OCI-LY3 (cell line): ENCODE results near the gene HSPA8.

Source experiments
- EZH2phosphoT487 ChIP-seq: fragments of 200-600 bp; shearing (Covaris generic); IDR thresholded peaks from 2 replicates; pipeline ENCODE4 v1.6.1; 2018; ENCODE audit warnings: antibody characterized with exemption, mixed run types, low read depth
- TF ChIP-seq, protein P1 (sequence below): fragments of 200-600, 300-600 bp; sonication (generic); IDR thresholded peaks from 2 replicates; pipeline ENCODE4 v1.5.1; 2014; ENCODE audit warnings: antibody characterized with exemption, low read length, low read depth

DNA sequence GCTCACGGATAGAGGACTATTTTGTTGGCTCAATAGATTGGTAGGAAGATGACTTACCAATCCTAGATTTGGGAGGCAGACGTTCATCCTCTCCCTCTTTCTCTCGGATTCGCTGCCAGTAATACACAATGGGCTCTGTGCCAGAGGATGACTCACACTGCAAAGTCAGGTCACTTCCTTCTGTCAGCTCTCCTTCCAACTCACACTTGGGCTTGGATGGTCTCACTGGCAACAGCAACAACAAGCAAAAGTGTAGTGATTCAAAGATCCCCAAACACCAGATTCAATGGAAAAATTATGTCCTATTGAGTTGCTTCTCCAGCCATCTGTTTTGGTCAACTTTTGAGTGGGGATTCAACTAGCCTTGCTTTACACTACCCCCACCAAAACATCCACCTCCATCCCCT lies 21.7 kb upstream of the HSPA8 start:
- no peak for TF ChIP-seq EZH2phosphoT487
- TF ChIP-seq, protein P1, sequence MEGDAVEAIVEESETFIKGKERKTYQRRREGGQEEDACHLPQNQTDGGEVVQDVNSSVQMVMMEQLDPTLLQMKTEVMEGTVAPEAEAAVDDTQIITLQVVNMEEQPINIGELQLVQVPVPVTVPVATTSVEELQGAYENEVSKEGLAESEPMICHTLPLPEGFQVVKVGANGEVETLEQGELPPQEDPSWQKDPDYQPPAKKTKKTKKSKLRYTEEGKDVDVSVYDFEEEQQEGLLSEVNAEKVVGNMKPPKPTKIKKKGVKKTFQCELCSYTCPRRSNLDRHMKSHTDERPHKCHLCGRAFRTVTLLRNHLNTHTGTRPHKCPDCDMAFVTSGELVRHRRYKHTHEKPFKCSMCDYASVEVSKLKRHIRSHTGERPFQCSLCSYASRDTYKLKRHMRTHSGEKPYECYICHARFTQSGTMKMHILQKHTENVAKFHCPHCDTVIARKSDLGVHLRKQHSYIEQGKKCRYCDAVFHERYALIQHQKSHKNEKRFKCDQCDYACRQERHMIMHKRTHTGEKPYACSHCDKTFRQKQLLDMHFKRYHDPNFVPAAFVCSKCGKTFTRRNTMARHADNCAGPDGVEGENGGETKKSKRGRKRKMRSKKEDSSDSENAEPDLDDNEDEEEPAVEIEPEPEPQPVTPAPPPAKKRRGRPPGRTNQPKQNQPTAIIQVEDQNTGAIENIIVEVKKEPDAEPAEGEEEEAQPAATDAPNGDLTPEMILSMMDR: no peak
